Endodermal cell (in vitro differentiated cells): ENCODE measurements around the gene VPREB3. TPM values are rescaled to one million over a fixed set of nuclear protein-coding genes. Genes with fewer than 3 reads are reported as not detected.

Experiments
- DNase-seq: peaks from one replicate; pipeline ENCODE4 v3.0.0-alpha.2; 2017
- H3K27ac ChIP-seq: 2 replicates; pipeline ENCODE4 v1.5.1; 2013; ENCODE audit warnings: mild to moderate bottlenecking, low read depth, low read length, moderate library complexity
- H3K27me3 ChIP-seq: 2 replicates; pipeline ENCODE4 v1.6.1; 2013; ENCODE audit warnings: mild to moderate bottlenecking, low read length, moderate library complexity; ENCODE audit not compliant: insufficient read depth, control insufficient read depth, poor library complexity, severe bottlenecking
- H3K36me3 ChIP-seq: 2 replicates; pipeline ENCODE4 v1.7.0; 2013; ENCODE audit warnings: mild to moderate bottlenecking, low read length, moderate library complexity; ENCODE audit not compliant: control insufficient read depth, insufficient read depth
- H3K4me1 ChIP-seq: one replicate; pipeline ENCODE4 v1.7.0; 2013; ENCODE audit warnings: low read length; ENCODE audit not compliant: control insufficient read depth, insufficient read depth
- H3K4me3 ChIP-seq: 2 replicates; pipeline ENCODE4 v1.5.1; 2013; ENCODE audit warnings: mild to moderate bottlenecking, low read length, moderate library complexity
- H3K9ac ChIP-seq: 2 replicates; pipeline ENCODE4 v1.6.1; 2013; ENCODE audit warnings: mild to moderate bottlenecking, low read length, moderate library complexity; ENCODE audit not compliant: poor library complexity, severe bottlenecking; ENCODE audit errors: extremely low read depth
- H3K9me3 ChIP-seq: 2 replicates; pipeline ENCODE4 v1.6.1; 2013; ENCODE audit warnings: mild to moderate bottlenecking, low read length, moderate library complexity; ENCODE audit not compliant: control insufficient read depth
- H3K27ac Mint-ChIP-seq: 2 replicates; pipeline ENCODE4 v1.8.0; 2020; ENCODE audit warnings: mixed read lengths
- H3K27me3 Mint-ChIP-seq: 2 replicates; pipeline ENCODE4 v1.8.0; 2021; ENCODE audit warnings: mild to moderate bottlenecking, mixed read lengths; ENCODE audit not compliant: insufficient read depth
- H3K36me3 Mint-ChIP-seq: 2 replicates; pipeline ENCODE4 v1.8.0; 2020; ENCODE audit warnings: low read depth, mixed read lengths
- H3K4me1 Mint-ChIP-seq: 2 replicates; pipeline ENCODE4 v1.8.0; 2020; ENCODE audit warnings: mixed read lengths
- H3K4me3 Mint-ChIP-seq: 2 replicates; pipeline ENCODE4 v1.8.0; 2020; ENCODE audit warnings: mild to moderate bottlenecking, moderate library complexity, mixed read lengths
- H3K9me3 Mint-ChIP-seq: 2 replicates; pipeline ENCODE4 v1.8.0; 2020; ENCODE audit warnings: mild to moderate bottlenecking, mixed read lengths
- CTCF ChIP-seq: fragments of 200-600 bp; sonication (generic); conservative IDR thresholded peaks from 2 replicates; pipeline ENCODE4 v1.5.0; 2021; ENCODE audit warnings: antibody characterized with exemption, mild to moderate bottlenecking
- WGBS, 2 experiments: methylation state at CpG; one replicate each; pipeline versions ENCODE4 v1.1.5 to v1.1.7; 2013; ENCODE audit warnings: missing lambda C conversion rate in 2 of 2, mixed read lengths in 1 of 2; ENCODE audit not compliant: insufficient coverage in 1 of 2, insufficient read length in 1 of 2; 5-methylcytosine and 5-hydroxymethylcytosine counted together
- total RNA-seq, 2 donors: library from RNA; stranded (reverse); fragmentation: NEBNext Ultra II Directional in 1 of 2; extraction: Animal tissue kit (Norgen Biotek cat#: 25700) in 1 of 2; gene quantifications; 2 replicates in 1 of 2; 3 replicates in 1 of 2; pipeline ENCODE4 v1.2.1, GENCODE V29; 2021

VPREB3 gene
- total RNA-seq, 2 donors from 2014 or later = not detected

- Histone ChIP-seq H3K27ac (no peak within 1 kb of the TSS), H3K9ac (peak within 1 kb of the TSS; percentile 51), H3K4me3 (peak within 1 kb of the TSS; percentile 78), H3K36me3 (no peaks in the 10 kb centered on the region), H3K4me1 (peaks cover 5% of the 10 kb centered on the region), H3K27me3 (no peaks in the 10 kb centered on the region), H3K9me3 (no peaks in the 10 kb centered on the region)
- TF ChIP-seq CTCF = peak; percentile 28
- Mint-ChIP-seq H3K36me3 (no peaks in the 10 kb centered on the region), H3K9me3 (no peaks in the 10 kb centered on the region), H3K4me3 (peak within 1 kb of the TSS; percentile 65), H3K27ac (no peak within 1 kb of the TSS), H3K4me1 (peaks cover 23% of the 10 kb centered on the region), H3K27me3 (peaks cover 39% of the 10 kb centered on the region)
- WGBS, 2 experiments = 3 to 6% methylated on average over 33 to 79 of the region's 79 CpGs
- peak; percentile 91 for DNase-seq
Observed at GRCh38 chr22:23772649-23773473, 18.6 kb upstream of the VPREB3 start, which contains the start of gene MMP11. Gene MMP11, plus strand, starts transcription at chr22:23772849. Its CDS starts 22 bp downstream, at chr22:23772871.

DNA sequence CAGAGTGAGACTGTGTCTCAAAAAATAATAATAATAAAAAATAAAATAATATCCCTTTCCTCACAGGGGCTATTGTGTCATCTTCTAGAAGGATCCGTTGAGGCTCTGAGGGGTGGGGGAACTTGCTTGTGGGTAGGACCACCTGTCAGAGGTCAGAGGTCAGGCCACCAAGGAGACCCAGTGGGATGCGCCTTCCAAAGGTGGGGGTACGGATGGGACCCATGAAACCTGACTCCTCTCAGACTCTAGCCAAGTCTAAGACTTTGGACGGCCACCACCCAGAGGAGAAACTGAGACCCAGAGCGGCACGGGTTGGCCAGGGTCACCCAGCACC, 18.1 kb upstream of the VPREB3 start:
- H3K9me3 Mint-ChIP-seq = no peaks in the 10 kb centered on the region
- Histone ChIP-seq H3K4me3 (no peak overlapping the region), H3K4me1 (peaks cover 5% of the 10 kb centered on the region), H3K9me3 (no peaks in the 10 kb centered on the region), H3K36me3 (no peaks in the 10 kb centered on the region), H3K27me3 (no peaks in the 10 kb centered on the region), H3K27ac (no peak overlapping the region), H3K9ac (no peak overlapping the region)
- H3K4me3 Mint-ChIP-seq = peak overlapping the region; percentile 65
- no peak overlapping the region for H3K27ac Mint-ChIP-seq
- H3K27me3 Mint-ChIP-seq = peaks cover 39% of the 10 kb centered on the region
- DNase-seq = no peak
- H3K36me3 Mint-ChIP-seq = no peaks in the 10 kb centered on the region
- TF ChIP-seq CTCF = no peak
- peaks cover 23% of the 10 kb centered on the region for H3K4me1 Mint-ChIP-seq
- WGBS, 2 experiments = 31% methylated on average over 6 of the region's 6 CpGs; no CpG with 5 or more reads in 1 of the 2 experiments

GRCh38 chr22:23769321-23769965, 15.2 kb upstream of the VPREB3 start:
- no peaks in the 10 kb centered on the region for H3K36me3 Mint-ChIP-seq
- Histone ChIP-seq H3K36me3 (peaks cover 4% of the 10 kb centered on the region), H3K9me3 (no peaks in the 10 kb centered on the region), H3K4me1 (peaks cover 5% of the 10 kb centered on the region), H3K9ac (no peak overlapping the region), H3K27me3 (no peaks in the 10 kb centered on the region), H3K4me3 (no peak overlapping the region), H3K27ac (no peak overlapping the region)
- WGBS, 2 experiments = 86 to 88% methylated on average over 4 to 6 of the region's 6 CpGs
- H3K9me3 Mint-ChIP-seq = no peaks in the 10 kb centered on the region
- no peak overlapping the region for H3K4me3 Mint-ChIP-seq
- H3K27ac Mint-ChIP-seq = no peak overlapping the region
- H3K27me3 Mint-ChIP-seq = peaks cover 26% of the 10 kb centered on the region
- no peak for TF ChIP-seq CTCF
- H3K4me1 Mint-ChIP-seq = peaks cover 16% of the 10 kb centered on the region
- DNase-seq = no peak
